Neural crest cell (in vitro differentiated cells): Measurements from ENCODE around the gene CACNA2D3. TPM values are rescaled to one million over a fixed set of nuclear protein-coding genes. Genes with fewer than 3 reads are reported as not detected.
A peak's percentile ranks its signal among the peaks of the same experiment; 100 is the strongest.

Experiments
- DNase-seq: peaks from one replicate; pipeline ENCODE4 v3.0.0; 2021; ENCODE audit warnings: low read depth, mixed read lengths, low spot score
- H3K27ac Mint-ChIP-seq: one replicate; pipeline ENCODE4 v1.8.0; 2021; ENCODE audit warnings: mild to moderate bottlenecking, mixed read lengths; ENCODE audit not compliant: unreplicated experiment
- H3K27me3 Mint-ChIP-seq: 2 replicates; pipeline ENCODE4 v1.8.0; 2021; ENCODE audit warnings: low read depth, mild to moderate bottlenecking, mixed read lengths
- H3K36me3 Mint-ChIP-seq: 2 replicates; pipeline ENCODE4 v1.8.0; 2021; ENCODE audit warnings: low read depth, mild to moderate bottlenecking, mixed read lengths
- H3K4me1 Mint-ChIP-seq: 2 replicates; pipeline ENCODE4 v1.8.0; 2021; ENCODE audit warnings: mixed read lengths
- H3K4me3 Mint-ChIP-seq: one replicate; pipeline ENCODE4 v1.8.0; 2021; ENCODE audit warnings: mild to moderate bottlenecking, mixed read lengths
- H3K9me3 Mint-ChIP-seq: 2 replicates; pipeline ENCODE4 v1.8.0; 2021; ENCODE audit warnings: mixed read lengths
- CTCF ChIP-seq: fragments of 200-600 bp; sonication (generic); conservative IDR thresholded peaks from 2 replicates; pipeline ENCODE4 v1.5.0; 2021; ENCODE audit warnings: antibody characterized with exemption, mild to moderate bottlenecking
- total RNA-seq: library from RNA; stranded (reverse); gene quantifications from 2 replicates; pipeline ENCODE4 v1.2.1, GENCODE V29; 2021

The CACNA2D3 gene
- total RNA-seq, 1 donor from 2014 or later, result 0.82 TPM

DNA sequence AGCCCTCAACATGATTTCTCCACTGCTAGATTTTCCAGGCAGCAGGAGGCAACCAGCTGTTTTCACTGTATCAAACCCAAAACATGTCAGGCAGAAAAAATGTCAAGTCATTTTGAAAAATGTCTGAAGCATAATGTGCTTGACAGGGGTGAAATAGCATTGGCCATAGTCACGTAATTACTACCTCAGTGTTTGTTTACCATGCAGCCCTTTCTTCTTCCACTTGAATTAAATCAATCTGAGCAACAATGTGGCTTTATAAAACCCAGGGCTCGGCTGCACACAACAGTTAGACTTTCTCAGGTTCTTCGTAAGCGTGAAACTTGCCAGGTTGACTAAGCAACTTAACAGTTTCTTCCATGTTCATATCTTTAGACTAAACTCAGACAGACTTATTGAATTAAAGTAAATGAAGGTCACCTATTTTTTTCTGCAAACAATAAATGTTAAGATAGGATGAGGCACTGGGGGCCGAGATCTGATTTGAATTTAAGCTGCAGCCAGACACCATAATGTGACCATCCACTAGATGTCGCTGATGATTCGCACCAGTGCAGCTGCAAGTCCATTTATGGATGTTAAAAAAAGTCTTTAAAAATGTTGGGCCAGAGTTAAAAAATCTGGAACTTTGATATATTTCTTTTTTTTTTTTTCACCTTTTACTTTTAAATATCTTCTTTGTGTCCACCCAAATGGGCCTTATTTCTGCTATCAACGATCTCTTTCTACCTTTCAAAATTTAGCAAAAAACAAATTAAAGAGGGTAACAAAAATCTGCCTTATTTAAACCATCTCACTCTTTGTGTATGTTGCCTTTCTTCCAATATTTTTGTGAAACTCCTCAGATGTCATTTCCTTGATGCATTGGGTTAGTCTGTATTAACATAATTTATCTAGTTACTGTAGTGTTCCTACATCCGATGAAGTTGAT, 305.9 kb downstream of the CACNA2D3 start:
- Mint-ChIP-seq H3K4me3 (no peak overlapping the region), H3K36me3 (no peaks in the 10 kb centered on the region), H3K27ac (no peak overlapping the region), H3K9me3 (no peaks in the 10 kb centered on the region), H3K4me1 (peaks cover 9% of the 10 kb centered on the region), H3K27me3 (peaks cover 2% of the 10 kb centered on the region)
- peak; percentile 69 for DNase-seq
- peak; percentile 93 for TF ChIP-seq CTCF

DNA sequence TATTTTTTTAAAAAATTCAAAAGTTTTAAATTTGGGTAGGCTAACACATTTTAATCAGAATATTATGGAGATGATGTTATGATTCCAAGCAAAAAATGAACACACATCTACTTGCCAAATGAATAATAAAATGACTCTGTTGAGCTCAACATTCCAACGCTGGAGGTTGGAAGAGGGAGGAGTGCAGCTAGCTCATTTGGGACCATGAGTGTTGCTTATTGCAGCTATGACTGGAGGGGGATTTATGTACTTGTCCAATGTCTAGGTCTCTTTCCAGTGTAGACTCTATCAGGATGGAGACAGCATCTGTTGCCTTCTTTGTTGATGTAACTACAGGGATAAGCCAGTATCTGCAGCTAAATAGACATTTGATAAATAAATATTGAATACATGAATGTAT, 310.6 kb downstream of the CACNA2D3 start:
- Mint-ChIP-seq H3K4me1 (peaks cover 8% of the 10 kb centered on the region), H3K27me3 (no peaks in the 10 kb centered on the region), H3K9me3 (no peaks in the 10 kb centered on the region), H3K27ac (no peak overlapping the region), H3K36me3 (no peaks in the 10 kb centered on the region), H3K4me3 (no peak overlapping the region)
- no peak for TF ChIP-seq CTCF
- DNase-seq, result no peak

DNA sequence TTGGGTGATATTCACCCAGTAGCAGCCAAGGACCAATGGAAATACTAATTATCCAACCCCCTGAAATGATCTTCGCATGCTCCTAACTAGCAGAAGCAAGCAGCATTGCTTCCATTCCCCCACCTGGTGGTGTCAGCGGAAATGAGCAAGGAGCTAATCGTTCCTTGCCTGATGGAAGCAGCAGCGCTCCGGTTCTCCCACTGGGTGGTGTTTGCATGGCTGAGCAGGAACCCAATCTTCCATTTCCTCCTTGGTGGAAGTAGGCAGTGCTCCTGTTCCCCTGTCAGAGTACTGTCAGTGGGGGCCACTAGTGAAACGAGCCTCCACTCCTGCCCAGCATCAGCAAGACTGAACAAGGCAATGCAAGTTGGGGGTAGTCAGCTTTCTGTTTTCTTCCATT, 311.5 kb downstream of the CACNA2D3 start:
- H3K27ac Mint-ChIP-seq, result no peak overlapping the region
- no peaks in the 10 kb centered on the region for H3K4me1 Mint-ChIP-seq
- peak; percentile 6 for DNase-seq
- H3K27me3 Mint-ChIP-seq, result no peaks in the 10 kb centered on the region
- no peaks in the 10 kb centered on the region for H3K9me3 Mint-ChIP-seq
- no peak overlapping the region for H3K4me3 Mint-ChIP-seq
- no peaks in the 10 kb centered on the region for H3K36me3 Mint-ChIP-seq
- peak; percentile 53 for TF ChIP-seq CTCF

DNA sequence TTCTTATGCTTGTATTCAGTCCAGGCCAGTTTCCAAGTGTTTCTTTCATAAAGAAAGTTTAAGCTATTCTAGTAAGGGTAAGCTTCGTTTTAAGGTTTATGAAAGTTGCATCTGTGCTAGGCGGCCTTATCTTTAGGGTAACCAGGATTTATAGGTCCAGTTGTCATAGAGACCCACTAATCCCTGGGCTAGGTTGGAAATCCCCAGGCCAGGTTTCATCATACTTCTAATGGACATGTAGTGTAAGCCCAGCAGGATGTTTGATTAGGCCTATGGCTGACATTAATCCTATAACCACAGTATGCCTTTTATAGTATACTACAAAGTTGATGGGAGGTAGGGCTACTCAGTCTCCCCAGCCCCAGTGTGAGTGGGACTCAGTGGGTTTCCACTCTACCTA, 312.4 kb downstream of the CACNA2D3 start:
- Mint-ChIP-seq H3K9me3 (no peaks in the 10 kb centered on the region), H3K4me1 (no peaks in the 10 kb centered on the region), H3K4me3 (no peak overlapping the region), H3K27ac (no peak overlapping the region), H3K36me3 (no peaks in the 10 kb centered on the region), H3K27me3 (no peaks in the 10 kb centered on the region)
- DNase-seq, result no peak
- TF ChIP-seq CTCF, result no peak

DNA sequence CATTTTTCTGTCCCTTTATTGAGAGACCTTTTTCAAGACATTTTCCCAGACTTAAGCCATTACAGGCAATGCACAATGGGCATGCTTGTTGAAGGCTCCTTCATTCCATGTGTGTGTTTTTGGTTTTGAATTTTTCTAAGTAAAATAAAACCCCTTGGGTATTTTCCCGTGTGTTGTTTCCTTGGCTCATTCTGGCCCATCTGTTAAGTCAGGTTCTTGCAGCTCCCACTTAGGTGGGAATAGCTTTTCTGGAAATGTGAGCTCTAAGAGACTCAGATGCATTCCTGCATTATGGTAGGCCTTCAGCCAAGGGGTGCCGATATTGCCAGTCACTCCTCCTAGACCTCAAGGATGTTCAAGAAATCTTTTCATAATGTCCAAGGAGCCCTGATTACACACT, 314.9 kb downstream of the CACNA2D3 start:
- Mint-ChIP-seq H3K27me3 (no peaks in the 10 kb centered on the region), H3K36me3 (no peaks in the 10 kb centered on the region), H3K4me1 (no peaks in the 10 kb centered on the region), H3K9me3 (peaks cover 3% of the 10 kb centered on the region), H3K4me3 (no peak overlapping the region), H3K27ac (no peak overlapping the region)
- no peak for TF ChIP-seq CTCF
- DNase-seq, result no peak
